Caki2 (cell line): ENCODE data around the gene MED1. TPM values are rescaled to one million over a fixed set of nuclear protein-coding genes. Genes with fewer than 3 reads are reported as not detected.
"Not testable (repeated sequence)": the region's sequence is repeated elsewhere in the genome, so short reads cannot be mapped to it uniquely, and the experiment has no call there.

ENCODE experiments used
- DNase-seq: peaks from one replicate; pipeline ENCODE4 v3.0.0-alpha.2; 2015; ENCODE audit warnings: low read depth
- in situ Hi-C: cut with HindIII; loops from 2 replicates; pipeline ENCODE4 v1.10.0; 2016; ENCODE audit warnings: low sequenced_read_pairs, low pct_unique_long_range_greater_than_20kb, mixed read lengths
- total RNA-seq: library from RNA; depleted of rRNA; stranded (reverse); fragments of >200 nt; shearing (Covaris generic); gene quantifications from 2 replicates; pipeline ENCODE4 v1.2.3, GENCODE V29; 2014; ENCODE audit warnings: low replicate concordance

The MED1 gene
- total RNA-seq, 1 experiment from 2014 or later = 10.0 TPM

GRCh38 chr17:39443326-39443725 is 7.7 kb downstream of the MED1 start:
- in situ Hi-C loops = no loop called here
- DNase-seq = no peak

- in situ Hi-C loops, DNase-seq: not testable (repeated sequence)
Observed at GRCh38 chr17:39439868-39440267, 11.2 kb downstream of the MED1 start.

DNA sequence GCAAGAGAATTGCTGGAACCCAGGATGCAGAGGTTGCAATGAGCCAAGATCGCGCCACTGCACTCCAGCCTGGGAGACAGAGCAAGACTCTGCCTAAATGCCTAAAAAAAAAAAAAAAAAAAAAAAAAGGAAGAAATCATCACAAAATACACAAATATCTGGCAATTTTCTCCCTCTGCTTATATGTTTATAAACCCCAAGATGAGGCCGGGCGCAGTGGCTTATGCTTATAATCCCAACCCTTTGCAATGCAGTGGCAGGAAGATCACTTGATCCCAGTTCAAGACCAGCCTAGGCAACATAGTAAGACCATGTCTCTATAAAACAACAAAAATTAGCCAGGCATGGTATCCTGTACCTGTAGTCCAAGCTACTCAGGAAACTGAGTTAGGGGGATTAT is 21.5 kb downstream of the MED1 start:
- no peak for DNase-seq
- in situ Hi-C loops = no loop called here

DNA sequence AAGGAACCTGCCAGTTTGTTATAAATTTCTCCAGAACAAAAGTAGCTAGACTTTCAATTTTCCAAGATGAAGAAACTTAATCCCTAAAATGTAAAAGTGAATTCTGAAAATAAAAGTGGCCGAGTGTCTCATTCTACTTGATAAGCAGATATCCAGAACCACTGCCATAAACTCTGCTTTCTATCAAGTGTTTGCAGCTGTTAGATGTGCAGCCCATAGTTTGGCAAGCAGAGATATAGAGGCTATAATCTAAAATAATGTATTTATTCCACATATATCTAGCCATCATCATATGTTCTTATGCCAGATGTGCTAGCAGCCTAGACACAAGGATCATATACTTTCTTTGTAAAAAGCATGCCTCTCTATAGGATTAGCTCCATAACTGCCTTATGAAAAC is 34.9 kb downstream of the MED1 start:
- in situ Hi-C loops = no loop called here
- no peak for DNase-seq

DNA sequence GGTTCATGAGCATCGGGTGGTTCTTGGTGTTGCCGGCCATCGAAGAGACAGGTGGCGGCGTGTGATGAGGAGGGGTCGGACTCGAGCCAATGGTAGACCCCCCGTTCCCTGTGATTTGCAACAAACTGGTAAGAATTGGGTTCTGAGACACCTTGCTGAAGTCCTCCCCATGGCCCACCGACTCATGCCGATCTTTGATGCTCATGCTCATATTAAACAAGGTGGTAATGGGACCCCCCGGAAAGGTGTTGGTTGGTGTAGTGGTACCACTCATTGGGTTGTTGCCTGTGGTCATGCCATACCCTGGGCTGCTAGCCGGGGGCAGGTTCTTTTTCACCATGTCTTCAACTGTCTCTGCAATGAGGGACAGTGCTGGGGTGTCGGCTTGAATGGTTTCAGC is 40.8 kb downstream of the MED1 start:
- DNase-seq = no peak
- in situ Hi-C loops = no loop called here

DNA sequence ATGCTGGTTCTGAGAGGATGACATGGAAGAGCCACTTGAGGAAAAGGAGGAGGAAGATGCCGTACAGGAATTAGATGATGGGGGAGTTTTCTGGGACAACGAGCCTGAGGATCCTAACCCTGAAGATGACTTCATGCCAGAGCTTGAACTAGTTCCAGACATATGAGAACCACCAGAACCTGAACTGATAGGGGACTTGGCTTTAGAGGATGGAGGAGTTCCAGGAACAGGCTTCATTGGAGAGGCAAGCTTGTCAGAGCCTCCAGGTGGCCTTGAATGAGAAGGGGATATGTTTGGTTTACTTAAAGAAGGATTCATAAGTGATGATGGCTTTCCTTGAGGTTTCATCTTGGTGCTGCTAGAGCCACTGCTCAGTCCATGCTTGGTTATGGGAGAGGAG is 42.7 kb downstream of the MED1 start:
- in situ Hi-C loops = loop anchor here (5.0 kb wide), 1 partner anchor 44 kb away; the partner anchor contains the start of gene MED1
- DNase-seq = no peak

DNA sequence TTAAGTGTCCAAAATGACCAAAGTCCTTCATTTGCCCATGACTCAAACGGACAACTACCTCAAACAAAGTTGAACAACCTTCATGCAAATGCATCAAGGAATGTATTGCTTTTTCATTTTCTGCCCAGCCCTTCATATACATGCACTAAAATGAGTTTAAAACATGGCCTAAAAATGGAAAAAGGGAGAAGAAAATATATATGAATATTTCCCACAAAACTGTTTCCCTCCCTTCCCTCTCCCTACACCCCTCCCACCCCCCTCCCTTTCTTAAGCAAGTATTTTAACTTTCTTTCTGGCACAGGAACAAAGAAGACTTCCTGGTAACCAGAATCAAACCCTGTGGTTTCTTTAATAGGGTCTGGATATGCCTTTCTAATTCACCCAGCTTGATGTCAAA is 44.1 kb downstream of the MED1 start:
- DNase-seq = no peak
- in situ Hi-C loops = loop anchor here (5.0 kb wide), 1 partner anchor 45 kb away; the partner anchor contains the start of gene MED1

DNA sequence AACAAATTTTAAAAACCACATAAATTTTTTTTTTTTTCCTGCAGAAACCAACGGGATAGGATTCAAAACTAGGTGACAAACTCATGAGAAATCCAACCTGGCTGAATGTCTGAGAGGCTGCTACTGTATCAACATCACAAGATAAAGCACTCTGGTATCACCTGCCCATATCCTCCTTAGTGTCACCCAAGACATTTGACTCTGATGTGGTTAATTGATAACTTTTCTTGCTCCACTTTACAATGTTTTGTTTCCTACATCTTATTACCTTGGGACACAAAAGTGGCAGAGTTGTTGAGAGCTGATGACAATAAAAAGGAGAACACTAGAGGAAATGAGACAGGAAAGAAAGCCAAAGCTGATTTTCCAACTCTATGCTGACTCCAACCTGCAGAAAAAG is 45.6 kb downstream of the MED1 start:
- peak; percentile 13 for DNase-seq
- in situ Hi-C loops = loop anchor here (5.0 kb wide), 1 partner anchor 47 kb away; the partner anchor contains the start of gene MED1

GRCh38 chr17:39404542-39405378 is 46.3 kb downstream of the MED1 start:
- in situ Hi-C loops = loop anchor here (5.0 kb wide), 1 partner anchor 48 kb away; the partner anchor contains the start of gene MED1
- peak; percentile 46 for DNase-seq

DNA sequence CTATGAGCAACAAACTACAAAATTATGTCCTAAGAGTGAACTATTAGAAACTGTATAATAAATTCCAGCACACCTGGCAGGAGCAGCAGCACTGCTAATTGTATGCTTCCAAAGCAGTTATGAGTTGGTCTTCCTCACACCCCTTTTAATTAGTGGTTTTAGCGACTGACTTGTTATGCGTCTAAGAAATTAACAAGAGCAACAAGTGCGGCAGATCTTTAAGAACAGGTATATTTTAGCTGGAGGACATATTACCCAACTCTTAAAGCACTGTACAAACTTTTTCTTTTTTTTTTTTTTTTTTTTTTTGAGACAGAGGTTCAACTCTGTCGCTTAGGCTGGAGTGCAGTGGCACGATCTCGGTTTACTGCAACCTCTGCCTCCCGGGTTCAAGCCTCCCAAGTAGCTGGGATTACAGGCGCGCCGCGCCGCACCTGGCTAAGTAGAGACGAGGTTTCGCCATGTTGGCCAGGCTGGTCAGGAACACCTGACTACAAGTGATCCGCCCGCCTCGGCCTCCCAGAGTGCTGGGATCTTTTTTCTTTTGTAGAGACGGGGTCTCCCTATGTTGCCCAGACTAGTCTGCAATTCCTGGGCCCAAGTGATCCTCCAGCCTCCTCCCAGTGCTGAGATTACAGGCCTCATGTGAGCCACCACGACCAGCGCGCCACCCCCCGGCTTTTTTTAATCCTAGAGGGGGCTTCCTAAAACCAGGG is 48.0 kb downstream of the MED1 start:
- in situ Hi-C loops = no loop called here
- no peak for DNase-seq

- peak; percentile 73 for DNase-seq
- in situ Hi-C loops = no loop called here
Observed at GRCh38 chr17:39402244-39402889, 48.7 kb downstream of the MED1 start.

DNA sequence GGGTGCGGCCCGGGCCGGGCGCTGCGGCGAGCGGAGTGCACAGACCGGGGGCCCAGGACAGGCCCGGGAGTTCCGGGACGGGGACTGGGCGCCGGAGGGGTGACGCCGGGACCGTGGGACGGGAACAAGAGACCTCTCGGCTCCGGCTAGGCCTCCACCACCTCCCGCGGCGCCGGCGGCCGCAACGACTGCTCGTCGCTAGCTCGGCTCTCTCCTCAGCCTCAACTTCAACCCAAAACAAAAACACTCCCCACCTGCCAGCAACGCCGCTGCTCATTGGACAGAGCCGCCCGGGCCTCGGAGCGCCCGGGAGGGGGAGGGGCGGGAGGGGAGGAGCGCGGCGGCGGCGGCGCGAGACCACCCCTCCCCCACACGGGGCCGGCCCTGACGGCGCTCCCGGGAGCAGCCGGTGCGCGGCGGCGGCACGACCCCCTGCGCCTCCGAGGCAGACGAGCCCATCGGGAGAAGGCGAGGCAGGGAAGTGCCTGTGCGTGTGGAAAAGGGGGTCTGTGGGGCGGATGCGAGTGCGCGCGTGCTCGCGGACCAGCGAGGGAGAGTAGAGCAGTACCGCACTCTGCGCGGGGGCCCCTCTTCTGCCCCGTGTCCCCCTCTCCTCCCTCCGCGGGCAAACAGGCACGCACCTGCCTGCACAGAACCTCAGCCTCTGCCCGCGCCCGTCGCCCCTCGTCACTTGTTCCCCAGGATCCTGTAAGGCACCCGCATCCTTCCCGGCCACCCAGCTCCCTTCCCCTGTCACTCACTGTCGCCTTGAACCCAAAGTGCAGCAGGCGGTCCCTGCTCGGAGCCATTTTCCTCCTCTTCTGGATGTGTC is 49.4 kb downstream of the MED1 start, which contains the start of gene FBXL20:
FBXL20 (minus strand) TSS at position 215 of the 832 bp plus-strand sequence. CDS start 224 bp downstream, outside the sequence.
- DNase-seq = peak; percentile 86
- in situ Hi-C loops = no loop called here

- DNase-seq = peak; percentile 24
- in situ Hi-C loops = no loop called here
Observed at GRCh38 chr17:39400547-39401411, 50.3 kb downstream of the MED1 start.

- no peak for DNase-seq
- in situ Hi-C loops = no loop called here
Observed at GRCh38 chr17:39399791-39400190, 51.3 kb downstream of the MED1 start.

GRCh38 chr17:39393736-39394135 is 57.3 kb downstream of the MED1 start:
- in situ Hi-C loops = no loop called here
- DNase-seq = no peak

- in situ Hi-C loops = no loop called here
- DNase-seq = no peak
Observed at GRCh38 chr17:39391448-39391847, 59.6 kb downstream of the MED1 start.

GRCh38 chr17:39385040-39385439 is 66.0 kb downstream of the MED1 start:
- in situ Hi-C loops = no loop called here
- DNase-seq = no peak
